GM23338 (cell line): ENCODE data around the gene MATR3. TPM values are rescaled to one million over a fixed set of nuclear protein-coding genes. Genes with fewer than 3 reads are reported as not detected.
"Not testable (repeated sequence)": the region's sequence is repeated elsewhere in the genome, so short reads cannot be mapped to it uniquely, and the experiment has no call there.

Experiments used
- ATAC-seq: fragments of 200-7000 bp; cut with Tn5 transposase; 3 replicates; pipeline ENCODE4 v1.9.1; 2020
- DNase-seq: peaks from one replicate; pipeline ENCODE4 v3.0.0-alpha.2; 2015; ENCODE audit warnings: low spot score
- H2AFZ ChIP-seq: fragments of 200-600 bp; sonication (generic); 2 replicates; pipeline ENCODE4 v1.8.0; 2016; ENCODE audit warnings: antibody characterized with exemption, mild to moderate bottlenecking, moderate library complexity
- H3F3A ChIP-seq: fragments of 200-600 bp; sonication (generic); replicated peaks from 2 replicates; pipeline ENCODE4 v1.8.0; 2017; ENCODE audit warnings: antibody characterized with exemption, mixed run types, low read depth
- H3K27ac ChIP-seq: fragments of 200-600 bp; sonication (generic); 2 replicates; pipeline ENCODE4 v1.6.1; 2016; ENCODE audit warnings: low read depth
- H3K27me3 ChIP-seq: fragments of 200-600 bp; sonication (generic); 2 replicates; pipeline ENCODE4 v1.8.0; 2016; ENCODE audit warnings: mild to moderate bottlenecking, mixed run types, moderate library complexity; ENCODE audit not compliant: insufficient read depth
- H3K36me3 ChIP-seq: fragments of 200-600 bp; sonication (generic); 2 replicates; pipeline ENCODE4 v1.8.0; 2016; ENCODE audit warnings: mild to moderate bottlenecking; ENCODE audit not compliant: insufficient read depth
- H3K4me1 ChIP-seq: fragments of 200-600 bp; sonication (generic); 2 replicates; pipeline ENCODE4 v1.8.0; 2016; ENCODE audit warnings: mild to moderate bottlenecking, moderate library complexity; ENCODE audit not compliant: insufficient read depth
- H3K4me2 ChIP-seq: fragments of 200-600 bp; sonication (generic); 2 replicates; pipeline ENCODE4 v1.7.1; 2017; ENCODE audit warnings: mixed run types
- H3K4me3 ChIP-seq: fragments of 200-600 bp; sonication (generic); 2 replicates; pipeline ENCODE4 v1.6.1; 2016; ENCODE audit warnings: mixed run types
- H3K79me2 ChIP-seq: fragments of 200-600 bp; sonication (generic); replicated peaks from 2 replicates; pipeline ENCODE4 v1.8.0; 2017; ENCODE audit warnings: mild to moderate bottlenecking; ENCODE audit not compliant: insufficient read depth
- H3K9me2 ChIP-seq: fragments of 200-600 bp; sonication (generic); 2 replicates; pipeline ENCODE4 v1.8.0; 2017; ENCODE audit not compliant: insufficient read depth
- H4K20me1 ChIP-seq: fragments of 200-600 bp; sonication (generic); replicated peaks from 2 replicates; pipeline ENCODE4 v1.8.0; 2017; ENCODE audit warnings: mild to moderate bottlenecking; ENCODE audit not compliant: insufficient read depth
- H3K27ac Mint-ChIP-seq: 2 replicates; pipeline ENCODE4 v1.8.0; 2020; ENCODE audit warnings: inconsistent platforms, mild to moderate bottlenecking, moderate library complexity, mixed read lengths
- H3K27me3 Mint-ChIP-seq: 3 replicates; pipeline ENCODE4 v1.8.0; 2022; ENCODE audit warnings: low read depth, mild to moderate bottlenecking, moderate library complexity, mixed read lengths, inconsistent platforms; ENCODE audit not compliant: insufficient read depth, poor library complexity
- H3K36me3 Mint-ChIP-seq: 3 replicates; pipeline ENCODE4 v1.8.0; 2021; ENCODE audit warnings: low read depth, mild to moderate bottlenecking, inconsistent platforms, moderate library complexity, mixed read lengths
- H3K4me1 Mint-ChIP-seq: 3 replicates; pipeline ENCODE4 v1.8.0; 2020; ENCODE audit warnings: mild to moderate bottlenecking, inconsistent platforms, mixed read lengths
- H3K4me3 Mint-ChIP-seq: 3 replicates; pipeline ENCODE4 v1.8.0; 2021; ENCODE audit warnings: moderate library complexity, mild to moderate bottlenecking, inconsistent platforms, mixed read lengths
- H3K9me3 Mint-ChIP-seq: 3 replicates; pipeline ENCODE4 v1.8.0; 2020; ENCODE audit warnings: moderate library complexity, mild to moderate bottlenecking, inconsistent platforms, mixed read lengths
- CREB1 ChIP-seq: fragments of 250-450 bp; sonication (Bioruptor Pico); IDR thresholded peaks from 2 replicates; pipeline ENCODE4 v1.5.0; 2020; ENCODE audit warnings: low read depth, mild to moderate bottlenecking, moderate library complexity
- ETS1 ChIP-seq: IDR thresholded peaks from 2 replicates; pipeline ENCODE4 v1.6.1; 2016; ENCODE audit warnings: antibody characterized with exemption
- EZH2phosphoT487 ChIP-seq: fragments of 200-600 bp; sonication (generic); IDR thresholded peaks from one replicate; pipeline ENCODE4 v1.8.1; 2018; ENCODE audit warnings: antibody characterized with exemption; ENCODE audit not compliant: unreplicated experiment
- NANOG ChIP-seq: IDR thresholded peaks from 2 replicates; pipeline ENCODE4 v1.6.1; 2016; ENCODE audit warnings: antibody characterized with exemption, borderline replicate concordance
- STAT1 ChIP-seq: IDR thresholded peaks from one replicate; pipeline ENCODE4 v1.6.1; 2016; ENCODE audit warnings: antibody characterized with exemption; ENCODE audit not compliant: unreplicated experiment
- ZNF114 ChIP-seq: fragments of 250-450 bp; sonication (Bioruptor Pico); IDR thresholded peaks from 2 replicates; pipeline ENCODE4 v1.5.0; 2020; ENCODE audit warnings: mild to moderate bottlenecking, moderate library complexity
- polyA plus RNA-seq: library from polyadenylated mRNA; unstranded; fragments of >200 nt; fragmentation: Nextera tagmentation; extraction: Ambion mirVana; gene quantifications from 2 replicates; pipeline ENCODE4 v1.2.1, GENCODE V29; 2016
- total RNA-seq: library from RNA; depleted of rRNA; stranded (reverse); fragments of >200 nt; shearing (Covaris generic); gene quantifications from 2 replicates; pipeline ENCODE4 v1.2.3, GENCODE V29; 2014
- TF ChIP-seq, protein P1 (sequence below): IDR thresholded peaks from one replicate; pipeline ENCODE4 v1.6.1; 2018; ENCODE audit warnings: antibody characterized with exemption; ENCODE audit not compliant: unreplicated experiment

The MATR3 gene
- total and polyA plus RNA-seq, 2 experiments from 2014 or later, result 278 to 506 TPM

DNA sequence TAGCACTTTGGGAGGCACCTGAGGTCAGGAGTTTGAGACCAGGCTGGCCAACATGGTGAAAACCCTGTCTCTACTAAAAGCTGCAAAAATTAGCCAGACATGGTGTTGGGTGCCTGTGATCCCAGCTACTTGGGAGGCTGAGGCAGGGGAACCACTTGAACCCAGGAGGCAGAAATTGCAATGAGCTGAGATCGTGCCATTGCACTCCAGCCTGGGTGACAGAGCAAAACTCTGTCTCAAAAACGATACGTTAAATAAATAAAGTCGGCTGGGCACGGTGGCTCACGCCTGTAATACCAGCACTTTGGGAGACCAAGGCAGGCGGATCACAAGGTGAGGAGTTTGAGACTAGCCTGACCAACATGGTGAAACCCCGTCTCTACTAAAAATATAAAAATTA, 62.4 kb downstream of the MATR3 start:
- not testable (repeated sequence) for H3K9me3 Mint-ChIP-seq, H3K4me3 Mint-ChIP-seq, H3K4me1 ChIP-seq, H3K4me3 ChIP-seq, H3K36me3 ChIP-seq, H3K4me2 ChIP-seq, H3K27me3 Mint-ChIP-seq, H3K9me2 ChIP-seq, DNase-seq, ATAC-seq, H3F3A ChIP-seq, H3K4me1 Mint-ChIP-seq, H3K27ac Mint-ChIP-seq, H2AFZ ChIP-seq, H3K27me3 ChIP-seq
- peak overlapping the region; percentile 57; the same call in 1 of the 2 replicates for H3K27ac ChIP-seq
- H4K20me1 ChIP-seq, result peaks cover 89% of the 10 kb centered on the region
- H3K79me2 ChIP-seq, result peaks cover 100% of the 10 kb centered on the region
- H3K36me3 Mint-ChIP-seq, result peaks cover 21% of the 10 kb centered on the region; the same call in 2 of the 3 replicates

GRCh38 chr5:139358064-139358463, 64.5 kb downstream of the MATR3 start:
- no peaks in the 10 kb centered on the region for H3K27me3 Mint-ChIP-seq
- Histone ChIP-seq H3K27me3 (no peaks in the 10 kb centered on the region), H3K4me2 (no peak overlapping the region), H3K36me3 (no peaks in the 10 kb centered on the region; the same call in 1 of the 2 replicates), H3F3A (0 out of 2 replicates have a peak, but pooled peaks cover 7% of the 10 kb centered on the region), H3K4me1 (no peaks in the 10 kb centered on the region), H3K79me2 (peaks cover 100% of the 10 kb centered on the region), H4K20me1 (peaks cover 96% of the 10 kb centered on the region), H3K9me2 (no peaks in the 10 kb centered on the region), H3K4me3 (no peak overlapping the region), H3K27ac (no peak overlapping the region), H2AFZ (no peak overlapping the region)
- no peak overlapping the region for H3K4me3 Mint-ChIP-seq
- no peaks in the 10 kb centered on the region for H3K4me1 Mint-ChIP-seq
- DNase-seq (no peak), ATAC-seq (no peak)
- H3K9me3 Mint-ChIP-seq, result no peaks in the 10 kb centered on the region
- no peak overlapping the region for H3K27ac Mint-ChIP-seq
- TF ChIP-seq EZH2phosphoT487 (no peak), CREB1 (CRISPR knock-in tag) (no peak), ZNF114 (CRISPR knock-in tag) (no peak), NANOG (no peak), STAT1 (no peak)
- TF ChIP-seq, protein P1, sequence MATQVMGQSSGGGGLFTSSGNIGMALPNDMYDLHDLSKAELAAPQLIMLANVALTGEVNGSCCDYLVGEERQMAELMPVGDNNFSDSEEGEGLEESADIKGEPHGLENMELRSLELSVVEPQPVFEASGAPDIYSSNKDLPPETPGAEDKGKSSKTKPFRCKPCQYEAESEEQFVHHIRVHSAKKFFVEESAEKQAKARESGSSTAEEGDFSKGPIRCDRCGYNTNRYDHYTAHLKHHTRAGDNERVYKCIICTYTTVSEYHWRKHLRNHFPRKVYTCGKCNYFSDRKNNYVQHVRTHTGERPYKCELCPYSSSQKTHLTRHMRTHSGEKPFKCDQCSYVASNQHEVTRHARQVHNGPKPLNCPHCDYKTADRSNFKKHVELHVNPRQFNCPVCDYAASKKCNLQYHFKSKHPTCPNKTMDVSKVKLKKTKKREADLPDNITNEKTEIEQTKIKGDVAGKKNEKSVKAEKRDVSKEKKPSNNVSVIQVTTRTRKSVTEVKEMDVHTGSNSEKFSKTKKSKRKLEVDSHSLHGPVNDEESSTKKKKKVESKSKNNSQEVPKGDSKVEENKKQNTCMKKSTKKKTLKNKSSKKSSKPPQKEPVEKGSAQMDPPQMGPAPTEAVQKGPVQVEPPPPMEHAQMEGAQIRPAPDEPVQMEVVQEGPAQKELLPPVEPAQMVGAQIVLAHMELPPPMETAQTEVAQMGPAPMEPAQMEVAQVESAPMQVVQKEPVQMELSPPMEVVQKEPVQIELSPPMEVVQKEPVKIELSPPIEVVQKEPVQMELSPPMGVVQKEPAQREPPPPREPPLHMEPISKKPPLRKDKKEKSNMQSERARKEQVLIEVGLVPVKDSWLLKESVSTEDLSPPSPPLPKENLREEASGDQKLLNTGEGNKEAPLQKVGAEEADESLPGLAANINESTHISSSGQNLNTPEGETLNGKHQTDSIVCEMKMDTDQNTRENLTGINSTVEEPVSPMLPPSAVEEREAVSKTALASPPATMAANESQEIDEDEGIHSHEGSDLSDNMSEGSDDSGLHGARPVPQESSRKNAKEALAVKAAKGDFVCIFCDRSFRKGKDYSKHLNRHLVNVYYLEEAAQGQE, result no peak
- peaks cover 24% of the 10 kb centered on the region; the same call in 2 of the 3 replicates for H3K36me3 Mint-ChIP-seq

GRCh38 chr5:139360384-139360783, 66.8 kb downstream of the MATR3 start:
- Histone ChIP-seq H3K27ac (no peak overlapping the region), H4K20me1 (peaks cover 87% of the 10 kb centered on the region), H3K9me2 (no peaks in the 10 kb centered on the region), H2AFZ (no peak overlapping the region), H3K4me2 (no peak overlapping the region), H3K27me3 (no peaks in the 10 kb centered on the region), H3K36me3 (peaks cover 18% of the 10 kb centered on the region), H3K4me1 (no peaks in the 10 kb centered on the region), H3F3A (0 out of 2 replicates have a peak, but pooled peaks cover 10% of the 10 kb centered on the region), H3K79me2 (peaks cover 92% of the 10 kb centered on the region), H3K4me3 (no peak overlapping the region)
- DNase-seq (no peak), ATAC-seq (no peak)
- no peak for TF ChIP-seq ETS1
- Mint-ChIP-seq H3K36me3 (peaks cover 36% of the 10 kb centered on the region), H3K4me3 (no peak overlapping the region), H3K27me3 (no peaks in the 10 kb centered on the region), H3K4me1 (no peaks in the 10 kb centered on the region), H3K27ac (no peak overlapping the region), H3K9me3 (no peaks in the 10 kb centered on the region)
